HG03066 (cell line): Measurements from ENCODE around the gene NTM.
"Not testable (repeated sequence)": the region's sequence is repeated elsewhere in the genome, so short reads cannot be mapped to it uniquely, and the experiment has no call there.

Source experiments
- ATAC-seq: cut with Tn5 transposase; IDR thresholded peaks from one replicate; pipeline ENCODE4 v1.9.1; 2021; ENCODE audit warnings: low read depth; ENCODE audit not compliant: unreplicated experiment

Gene NTM

GRCh38 chr11:131488238-131488637, 117.8 kb downstream of the NTM start:
- ATAC-seq: no peak

DNA sequence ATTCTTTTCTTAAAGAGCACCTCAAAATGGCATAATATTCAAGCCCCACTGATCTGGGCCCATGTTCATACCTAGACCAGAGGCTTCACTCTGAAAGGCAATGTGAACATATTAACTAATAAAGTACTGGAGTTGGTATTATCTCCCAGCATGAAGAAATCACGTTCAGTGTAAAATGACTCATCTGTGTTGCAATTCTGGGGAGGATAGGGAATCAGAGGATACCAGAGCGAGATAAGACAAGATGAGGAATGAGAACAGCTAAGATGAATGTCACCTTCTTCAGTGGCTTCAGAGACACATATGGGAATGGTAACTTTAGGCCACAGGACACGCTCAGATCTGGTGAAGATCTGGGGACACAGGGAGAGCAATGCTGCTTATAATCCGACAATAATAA, 121.1 kb downstream of the NTM start:
- ATAC-seq: no peak

DNA sequence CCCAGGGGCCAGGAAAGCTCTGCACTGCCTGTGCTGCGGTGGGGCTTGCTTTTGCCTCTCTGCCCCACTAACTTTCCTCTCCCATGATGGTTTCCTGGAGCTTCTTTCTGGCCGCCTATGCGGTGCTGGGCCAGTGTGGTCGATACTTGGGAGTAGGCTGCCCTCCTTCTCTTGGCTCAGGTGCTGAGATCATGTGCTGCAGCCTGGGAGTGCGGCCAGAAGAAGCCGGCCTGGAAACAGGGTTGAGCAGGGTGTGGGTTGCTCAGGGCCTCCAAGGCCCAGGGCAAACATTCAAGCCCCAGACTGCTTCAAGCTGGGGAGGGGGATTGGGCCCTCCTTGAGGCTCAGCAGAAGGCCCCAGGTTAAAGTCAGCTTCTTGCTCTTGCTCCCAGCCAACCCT, 125.0 kb downstream of the NTM start:
- no peak for ATAC-seq

GRCh38 chr11:131497686-131498085, 127.3 kb downstream of the NTM start:
- not testable (repeated sequence) for ATAC-seq

- no peak for ATAC-seq
These were observed 128.3 kb downstream of the NTM start for GRCh38 chr11:131498631-131499160.

GRCh38 chr11:131499199-131499598, 128.8 kb downstream of the NTM start:
- ATAC-seq: no peak

DNA sequence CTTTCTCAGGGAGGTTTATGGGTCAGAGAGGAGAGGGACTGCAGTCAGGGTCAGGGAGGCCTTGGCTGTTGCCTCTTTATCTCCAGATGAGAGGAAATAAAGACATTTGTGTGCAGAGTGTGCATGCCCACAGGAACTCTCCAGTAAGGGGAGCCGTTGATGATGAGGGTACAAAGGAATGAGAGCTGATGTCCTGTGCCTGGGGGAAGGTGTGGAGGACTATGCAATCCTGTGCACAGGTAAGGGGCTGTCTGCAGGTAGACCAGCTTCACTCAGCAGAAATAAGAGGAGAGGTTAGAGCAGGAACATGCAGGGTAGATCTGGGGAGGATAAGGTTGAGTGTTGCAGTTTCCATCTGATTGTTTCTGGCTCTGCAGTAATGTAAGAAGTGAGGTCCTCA, 132.6 kb downstream of the NTM start:
- no peak for ATAC-seq

- ATAC-seq: no peak
These were observed 134.0 kb downstream of the NTM start for GRCh38 chr11:131504199-131504949.

- no peak for ATAC-seq
These were observed 135.9 kb downstream of the NTM start for GRCh38 chr11:131506348-131506747.

- no peak for ATAC-seq
These were observed 140.2 kb downstream of the NTM start for GRCh38 chr11:131510662-131511061.

- ATAC-seq: no peak
These were observed 141.4 kb downstream of the NTM start for GRCh38 chr11:131511794-131512193.

DNA sequence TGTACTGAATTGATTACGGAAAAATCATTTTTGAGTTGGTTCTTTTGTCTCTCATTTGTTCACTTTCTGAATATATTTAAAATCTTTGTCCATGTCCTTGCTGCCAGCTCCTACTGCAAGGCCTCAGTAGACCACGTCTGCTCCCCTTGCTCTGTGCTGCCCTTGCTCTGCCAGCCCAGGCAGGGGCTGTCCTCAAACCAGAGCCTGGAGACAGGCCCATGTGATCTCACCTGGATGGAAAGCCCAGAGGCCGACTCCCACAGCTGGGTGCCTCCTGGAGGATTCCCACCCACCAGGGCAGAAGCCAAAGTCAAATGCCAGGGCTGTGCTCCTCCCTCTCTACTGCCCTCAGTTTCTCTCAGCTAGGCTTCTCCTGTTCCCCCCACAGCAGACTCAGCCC, 141.8 kb downstream of the NTM start:
- no peak for ATAC-seq

DNA sequence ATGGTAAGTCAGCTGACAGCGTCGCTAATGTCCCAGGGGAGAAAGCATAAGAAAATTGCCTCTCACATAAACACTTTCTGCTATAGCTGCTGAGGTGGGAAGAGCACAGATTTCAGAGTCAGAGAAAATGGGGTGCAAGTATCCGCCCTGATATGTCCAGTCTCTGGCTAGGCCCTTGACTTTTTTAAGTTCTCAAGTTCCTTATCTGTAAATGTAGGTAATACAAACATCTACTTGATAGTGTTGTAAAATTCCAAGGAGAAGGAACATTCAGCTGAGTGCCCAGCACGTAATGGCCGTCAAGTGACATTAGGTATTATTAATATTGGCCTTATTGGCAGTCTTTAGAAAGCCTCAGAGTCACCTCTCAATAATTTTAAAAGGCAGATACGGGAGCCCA, 143.6 kb downstream of the NTM start:
- ATAC-seq: no peak

DNA sequence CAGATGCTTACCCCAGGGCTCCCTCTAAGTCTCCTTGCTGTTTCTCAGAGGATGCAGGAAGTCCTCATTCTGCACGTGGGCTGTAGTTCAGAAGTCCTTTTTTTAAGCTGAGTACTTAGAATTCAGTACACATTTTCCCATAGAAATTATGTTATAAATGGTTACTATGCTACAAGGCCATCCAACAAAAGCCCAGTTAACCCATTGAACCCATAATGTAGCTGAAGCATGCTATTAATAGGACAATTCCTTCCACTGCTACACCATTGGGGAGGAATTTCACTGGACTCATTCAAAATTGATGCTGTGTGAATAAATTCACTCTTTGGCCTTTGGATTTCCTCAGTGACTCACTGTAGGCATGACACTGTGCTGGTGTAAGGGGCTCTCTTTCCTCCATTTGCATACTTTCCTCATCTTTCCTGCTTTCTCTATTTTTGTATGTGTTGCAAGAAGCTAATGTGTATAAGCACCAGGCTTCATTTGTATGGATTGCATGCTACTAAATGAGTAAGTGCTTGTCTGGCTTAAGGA, 148.0 kb downstream of the NTM start:
- ATAC-seq: no peak

DNA sequence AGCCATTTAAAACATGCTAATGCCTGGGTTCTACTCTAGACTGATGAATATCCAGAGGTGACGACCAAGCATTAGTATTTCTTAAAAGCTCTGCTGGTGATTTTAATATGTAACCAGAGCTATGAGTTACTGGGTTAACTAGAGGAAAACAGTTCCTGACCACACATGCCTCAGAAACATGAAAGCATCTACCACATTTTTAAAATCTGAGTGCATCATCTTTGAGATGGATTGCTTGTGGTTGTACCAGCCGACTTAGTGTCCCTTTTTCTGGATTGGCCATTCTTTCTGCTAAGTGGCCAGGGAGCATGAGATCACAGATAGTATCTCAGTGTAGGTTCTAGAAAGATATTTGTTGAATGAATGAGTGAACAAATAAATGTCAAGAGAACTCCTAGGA, 152.4 kb downstream of the NTM start:
- ATAC-seq: no peak

- no peak for ATAC-seq
These were observed 160.0 kb downstream of the NTM start for GRCh38 chr11:131530407-131530806.

GRCh38 chr11:131533149-131533548, 162.7 kb downstream of the NTM start:
- no peak for ATAC-seq

- no peak for ATAC-seq
These were observed 163.6 kb downstream of the NTM start for GRCh38 chr11:131533998-131534397.

- ATAC-seq: no peak
These were observed 164.2 kb downstream of the NTM start for GRCh38 chr11:131534611-131535010.

- ATAC-seq: no peak
These were observed 165.7 kb downstream of the NTM start for GRCh38 chr11:131536159-131536558.

DNA sequence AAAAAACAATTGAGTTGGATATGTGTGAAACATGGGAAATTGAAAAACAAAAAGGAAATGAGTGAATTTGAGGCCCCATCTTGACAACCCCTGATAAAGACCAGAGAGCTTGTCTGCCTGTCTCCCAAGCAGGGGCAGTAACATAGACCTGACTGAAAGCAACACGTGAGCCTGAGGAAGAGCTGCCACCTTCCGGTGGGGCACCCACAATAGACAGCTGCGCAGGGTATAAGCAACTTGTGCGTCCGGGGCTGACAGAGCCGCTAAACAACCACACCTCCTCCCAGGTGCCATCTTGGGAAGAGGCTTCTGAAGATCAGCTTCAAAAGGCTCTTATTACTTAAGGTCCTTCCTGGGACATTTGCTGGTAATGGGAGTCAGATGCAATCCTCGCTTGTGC, 166.8 kb downstream of the NTM start:
- ATAC-seq: no peak

DNA sequence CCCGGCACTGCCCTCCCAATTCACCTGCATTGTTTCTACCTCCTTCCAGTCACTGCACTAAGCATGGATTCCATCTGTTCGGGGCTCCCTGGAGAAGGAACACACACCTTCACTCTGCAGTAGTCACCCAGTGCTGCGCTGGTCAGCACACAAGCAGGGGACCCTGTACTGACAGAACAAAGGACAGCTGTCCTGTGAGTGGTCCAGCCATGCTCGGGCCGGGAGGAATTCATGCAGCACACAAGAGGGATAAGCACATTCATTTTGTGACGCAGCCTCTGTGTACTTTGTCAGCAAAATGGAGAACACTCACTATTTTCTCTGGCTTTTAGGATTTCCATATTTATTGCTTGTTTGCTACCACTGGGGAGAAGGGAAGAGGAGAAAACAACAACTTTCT, 167.3 kb downstream of the NTM start:
- no peak for ATAC-seq
